GM18508 (cell line): Measurements from ENCODE around the gene LINGO4.
"Not testable (repeated sequence)": the region's sequence is repeated elsewhere in the genome, so short reads cannot be mapped to it uniquely, and the experiment has no call there.

Experiments used
- ATAC-seq: cut with Tn5 transposase; IDR thresholded peaks from one replicate; pipeline ENCODE4 v1.9.1; 2021; ENCODE audit warnings: moderate number of reproducible peaks; ENCODE audit not compliant: insufficient read depth, unreplicated experiment

LINGO4 gene

GRCh38 chr1:151790071-151790939 is 14.9 kb downstream of the LINGO4 start, which contains the start of gene TDRKH:
TSS of gene TDRKH (minus strand) at chr1:151790500. CDS start at chr1:151783022, 7,478 bp downstream.
- ATAC-seq = peak; percentile 85

DNA sequence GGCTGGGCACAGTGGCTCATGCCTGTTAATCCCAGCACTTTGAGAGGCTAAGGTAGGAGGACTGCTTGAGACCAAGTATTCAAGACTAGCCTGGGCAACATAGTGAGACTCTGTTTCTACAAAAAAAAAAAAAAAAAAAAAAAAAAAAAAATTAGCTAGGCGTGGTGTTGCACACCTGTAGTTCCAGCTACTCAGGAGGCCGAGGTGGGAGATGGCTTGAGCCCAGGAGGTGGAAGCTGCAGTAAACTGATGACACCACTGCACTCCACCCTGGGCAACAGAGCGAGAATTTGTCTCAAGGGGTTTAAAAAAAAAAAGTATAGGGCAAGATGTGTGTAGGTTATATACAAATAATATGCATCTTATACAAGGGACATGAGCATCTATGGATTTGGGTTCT is 17.5 kb downstream of the LINGO4 start:
- ATAC-seq = no peak

DNA sequence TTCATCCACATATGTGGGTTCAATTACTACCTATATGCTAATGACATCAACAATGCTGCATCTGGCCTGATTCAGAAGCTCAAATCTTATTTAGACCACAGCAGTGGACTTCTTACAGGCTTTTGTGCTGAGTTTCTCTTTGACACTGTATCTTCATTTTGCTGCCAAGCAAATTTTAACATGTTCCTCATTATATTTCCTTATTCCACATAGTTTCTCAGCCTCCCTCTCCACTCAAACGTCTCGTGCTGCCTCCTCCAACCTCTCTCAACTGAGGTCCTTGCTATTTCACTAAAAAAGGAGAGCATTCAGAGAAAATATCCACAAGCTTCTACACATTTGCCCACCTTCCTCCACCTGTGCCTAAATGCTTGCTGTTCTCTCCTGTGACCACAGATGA is 21.4 kb downstream of the LINGO4 start:
- no peak for ATAC-seq

GRCh38 chr1:151782741-151783140 is 22.5 kb downstream of the LINGO4 start:
- ATAC-seq = no peak

DNA sequence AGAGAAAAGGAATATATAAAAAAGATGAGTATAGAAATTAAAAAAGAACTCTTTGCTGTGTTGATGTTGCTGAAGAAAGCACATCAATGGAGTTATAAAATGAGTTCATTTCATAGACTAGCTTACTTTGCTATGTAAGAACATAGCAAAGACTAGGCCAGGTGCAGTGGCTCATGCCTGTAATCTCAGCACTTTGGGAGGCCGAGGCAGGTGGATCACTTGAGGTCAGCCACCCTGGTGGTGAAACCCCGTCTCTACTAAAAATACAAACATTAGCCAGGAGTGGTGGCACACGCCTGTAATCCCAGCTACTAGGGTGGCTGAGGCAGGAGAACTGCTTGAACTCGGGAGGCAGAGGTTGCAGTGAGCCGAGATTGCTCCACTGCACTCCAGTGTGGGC is 23.2 kb downstream of the LINGO4 start:
- not testable (repeated sequence) for ATAC-seq

DNA sequence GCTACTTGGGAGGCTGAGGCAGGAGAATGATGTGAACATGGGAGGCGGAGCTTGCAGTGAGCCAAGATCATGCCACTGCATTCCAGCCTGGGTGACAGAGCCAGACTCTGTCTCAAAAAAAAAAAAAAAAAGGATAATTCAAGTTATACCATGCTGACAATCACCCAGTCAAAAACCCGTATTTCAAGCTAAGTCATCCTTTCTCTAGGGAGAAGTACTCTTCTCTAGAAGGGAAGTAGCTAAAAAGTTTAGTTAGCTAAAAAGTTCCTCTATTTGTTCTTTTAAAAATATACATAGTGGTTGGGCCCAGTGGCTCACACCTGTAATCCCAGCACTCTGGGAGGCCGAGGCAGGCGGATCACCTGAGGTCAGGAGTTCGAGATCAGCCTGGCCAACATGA is 24.5 kb downstream of the LINGO4 start:
- not testable (repeated sequence) for ATAC-seq

DNA sequence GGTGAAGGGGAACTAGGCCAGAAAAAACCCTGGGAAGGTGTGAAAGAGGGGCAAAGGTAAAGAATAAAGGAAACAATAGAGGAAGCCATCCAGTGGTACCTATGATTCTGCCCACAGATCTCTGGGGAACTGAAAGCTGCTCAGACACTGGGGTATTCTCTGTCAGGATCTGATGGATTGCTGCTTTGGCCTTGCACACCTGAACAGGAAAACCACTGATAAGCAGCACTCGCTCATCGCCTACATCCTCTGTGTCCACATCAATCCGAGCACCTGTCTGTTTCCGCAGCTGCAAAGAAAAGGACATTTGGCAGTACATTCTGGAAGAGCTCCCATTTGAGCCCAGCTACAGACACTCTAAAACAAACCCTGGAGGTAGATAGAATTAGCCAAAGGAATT is 25.4 kb downstream of the LINGO4 start:
- ATAC-seq = no peak

GRCh38 chr1:151777317-151777716 is 27.9 kb downstream of the LINGO4 start:
- no peak for ATAC-seq

GRCh38 chr1:151776665-151777062 is 28.6 kb downstream of the LINGO4 start:
- ATAC-seq = no peak

DNA sequence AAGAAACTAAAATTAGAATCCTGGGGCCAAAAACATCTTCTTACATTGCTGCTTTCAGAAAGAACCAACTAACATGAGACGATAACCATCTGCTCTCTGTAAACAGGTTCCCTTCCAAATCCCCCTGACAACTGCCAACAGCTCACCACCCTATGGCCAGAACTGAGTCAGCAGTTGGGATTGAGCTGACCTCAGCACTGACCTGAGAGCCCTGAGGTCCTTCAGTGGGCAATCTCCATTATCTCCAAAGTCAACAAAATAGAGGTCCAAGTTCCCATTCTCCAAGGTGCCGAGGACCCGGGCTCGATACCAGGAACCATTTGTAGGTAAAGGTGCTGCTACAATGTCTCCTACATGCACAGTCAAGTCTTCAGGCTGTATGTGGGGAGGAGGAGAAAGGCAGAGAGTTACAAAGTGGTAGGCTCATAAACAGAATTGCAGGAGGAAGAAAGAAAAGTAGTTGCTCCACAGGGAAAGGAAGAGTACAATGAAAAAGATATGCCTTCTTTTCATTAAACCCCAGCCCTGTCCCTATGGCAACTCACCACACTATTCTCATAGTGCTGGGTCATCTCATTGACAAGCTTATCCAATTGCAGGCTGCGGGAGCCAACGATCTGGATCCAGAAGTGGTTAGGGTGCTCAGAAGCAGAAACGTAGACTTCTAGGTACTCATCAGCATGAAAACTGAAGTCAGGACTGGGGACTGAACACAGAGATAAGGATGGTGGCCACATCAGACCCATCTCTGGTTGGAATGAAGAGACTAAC is 29.1 kb downstream of the LINGO4 start:
- ATAC-seq = no peak

DNA sequence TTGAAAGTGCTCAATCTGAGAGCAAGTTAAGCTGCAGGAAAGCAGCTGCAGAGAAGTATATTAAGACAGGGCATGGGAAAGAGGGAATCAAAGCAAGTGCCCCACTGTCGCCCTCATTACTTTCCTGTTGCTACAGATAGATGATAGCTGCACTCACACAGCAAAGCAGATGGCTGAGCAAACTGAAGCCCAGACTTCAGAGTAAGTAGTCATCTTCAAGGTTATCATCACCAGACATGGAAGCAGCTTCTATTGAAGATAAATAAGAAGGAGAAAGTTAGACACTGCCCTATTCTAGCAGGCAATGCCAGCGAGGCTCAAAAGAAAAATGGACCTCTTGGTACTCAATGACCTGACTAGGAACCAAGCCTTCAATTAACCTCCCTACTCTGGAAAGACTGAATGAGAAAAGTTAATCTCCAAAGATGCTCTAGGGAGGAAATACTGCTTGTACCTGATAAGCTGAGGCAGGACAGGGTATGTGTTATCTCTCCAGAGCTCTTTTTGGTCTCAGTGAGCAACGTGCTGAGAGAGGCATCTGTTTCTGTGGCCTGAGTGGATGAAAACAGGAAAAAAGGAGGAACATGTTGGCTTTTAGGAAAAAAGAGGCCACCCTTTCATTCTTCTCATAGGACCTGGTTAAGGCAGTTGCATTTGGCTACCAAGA is 30.8 kb downstream of the LINGO4 start:
- ATAC-seq = no peak

DNA sequence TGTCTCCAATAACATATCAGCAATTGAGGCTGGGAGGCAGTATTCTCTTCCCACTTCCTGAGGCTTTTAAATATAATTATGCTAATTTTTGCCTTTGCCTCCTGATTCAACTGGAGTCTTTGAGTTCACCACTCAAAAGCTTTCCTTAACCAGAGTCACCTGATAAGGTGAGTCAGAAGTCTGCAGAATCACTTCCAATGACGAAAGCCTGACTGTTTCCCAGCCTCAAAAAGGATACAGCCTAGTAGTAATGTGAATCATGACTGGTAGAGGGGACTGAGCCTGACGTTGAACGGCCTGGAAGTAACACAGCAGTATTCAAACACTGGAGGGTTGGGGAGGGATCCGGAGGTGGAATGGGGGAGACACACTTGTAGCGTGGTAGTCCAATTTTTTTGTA is 31.5 kb downstream of the LINGO4 start:
- ATAC-seq = no peak

- not testable (repeated sequence) for ATAC-seq
These were observed 35.9 kb downstream of the LINGO4 start for GRCh38 chr1:151769270-151769669.

DNA sequence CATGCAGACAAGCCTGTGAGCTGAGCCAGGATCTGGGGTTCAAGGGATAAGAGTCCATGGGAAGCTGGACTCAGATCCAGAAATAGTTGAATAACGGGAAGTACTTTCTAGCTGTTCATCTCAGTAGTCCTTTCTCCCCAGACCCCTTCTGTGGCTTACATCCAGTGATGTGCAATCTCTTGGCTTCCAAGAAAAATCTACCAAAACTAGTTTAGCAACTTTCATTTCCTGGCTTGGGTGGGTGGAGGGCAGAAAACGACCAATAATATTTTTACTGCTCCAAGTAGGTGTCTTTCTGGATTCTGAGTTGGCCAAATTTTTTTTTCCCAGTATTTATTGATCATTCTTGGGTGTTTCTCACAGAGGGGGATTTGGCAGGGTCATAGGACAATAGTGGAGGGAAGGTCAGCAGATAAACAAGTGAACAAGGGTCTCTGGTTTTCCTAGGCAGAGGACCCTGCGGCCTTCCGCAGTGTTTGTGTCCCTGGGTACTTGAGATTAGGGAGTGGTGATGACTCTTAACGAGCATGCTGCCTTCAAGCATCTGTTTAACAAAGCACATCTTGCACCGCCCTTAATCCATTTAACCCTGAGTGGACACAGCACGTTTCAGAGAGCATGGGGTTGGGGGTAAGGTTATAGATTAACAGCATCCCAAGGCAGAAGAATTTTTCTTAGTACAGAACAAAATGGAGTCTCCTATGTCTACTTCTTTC is 36.7 kb downstream of the LINGO4 start:
- ATAC-seq = not testable (repeated sequence)

DNA sequence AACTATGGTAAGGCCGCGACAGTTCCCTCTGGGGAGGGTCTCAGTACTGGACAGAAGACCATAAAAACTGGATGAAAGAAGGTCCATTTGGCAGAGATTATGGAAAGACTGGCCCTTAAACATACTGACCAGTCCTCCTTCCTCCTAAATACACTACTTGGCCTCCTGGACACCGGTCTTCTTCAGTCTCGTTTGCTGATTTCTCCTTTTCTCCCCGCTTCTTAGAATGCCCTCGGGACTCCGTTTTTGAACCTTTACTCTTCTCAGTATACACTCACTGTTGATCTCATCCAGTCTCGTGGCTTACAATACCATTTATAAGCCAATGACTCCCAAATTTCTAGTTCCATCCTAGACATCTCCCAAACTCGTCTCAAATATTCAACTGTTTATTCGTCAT is 41.2 kb downstream of the LINGO4 start:
- ATAC-seq = no peak

DNA sequence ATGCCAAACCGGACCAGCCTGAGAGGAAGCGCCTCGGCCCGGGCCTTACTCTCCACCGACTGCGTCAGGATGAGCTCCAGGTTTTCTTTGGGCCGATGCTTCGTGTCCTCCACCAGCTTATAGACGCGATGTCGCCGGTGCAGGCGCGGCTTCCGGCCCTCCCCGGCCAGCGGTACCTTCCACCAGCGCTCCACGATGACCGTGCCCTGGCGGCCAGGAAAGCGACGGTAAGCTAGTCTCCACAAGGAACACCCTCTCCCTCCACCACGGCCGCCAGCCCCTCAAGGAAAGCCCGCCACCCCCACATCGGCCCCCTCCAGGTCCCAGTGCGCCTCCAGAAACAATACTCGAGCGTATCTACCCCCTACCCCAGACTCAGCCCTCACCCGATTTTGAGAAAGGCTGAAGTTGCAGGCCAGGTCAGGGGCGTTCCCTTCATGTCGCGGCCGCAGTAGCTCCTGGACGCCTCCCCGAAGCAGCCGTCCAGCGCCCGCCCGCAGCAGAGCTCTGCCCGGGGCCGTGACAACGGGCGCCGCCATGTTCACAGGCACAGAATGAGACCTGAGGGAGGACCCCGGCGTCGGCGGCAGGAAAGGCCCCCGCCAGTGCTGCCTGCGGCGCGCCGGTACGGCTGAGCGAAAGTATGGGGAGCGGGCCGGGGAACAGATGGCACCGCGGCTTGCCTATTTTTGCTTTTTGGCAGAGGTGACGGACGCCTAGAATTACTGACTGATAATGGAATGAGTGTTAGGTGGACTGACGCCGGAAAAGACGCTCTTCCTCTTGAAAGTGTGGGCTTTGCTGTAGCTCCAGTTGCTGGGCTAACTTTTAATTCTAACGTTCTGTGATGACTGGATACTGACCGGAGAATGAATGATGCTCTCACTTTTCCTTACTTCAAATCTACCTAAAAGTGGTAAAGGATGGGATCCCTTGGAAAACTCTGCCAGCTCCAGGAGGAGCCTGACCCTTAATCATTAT is 42.0 kb downstream of the LINGO4 start, which contains the start of gene MRPL9:
MRPL9 (minus strand) TSS at position 556 of the 981 bp plus-strand sequence; CDS start at position 539, 17 bp downstream.
- ATAC-seq = no peak

DNA sequence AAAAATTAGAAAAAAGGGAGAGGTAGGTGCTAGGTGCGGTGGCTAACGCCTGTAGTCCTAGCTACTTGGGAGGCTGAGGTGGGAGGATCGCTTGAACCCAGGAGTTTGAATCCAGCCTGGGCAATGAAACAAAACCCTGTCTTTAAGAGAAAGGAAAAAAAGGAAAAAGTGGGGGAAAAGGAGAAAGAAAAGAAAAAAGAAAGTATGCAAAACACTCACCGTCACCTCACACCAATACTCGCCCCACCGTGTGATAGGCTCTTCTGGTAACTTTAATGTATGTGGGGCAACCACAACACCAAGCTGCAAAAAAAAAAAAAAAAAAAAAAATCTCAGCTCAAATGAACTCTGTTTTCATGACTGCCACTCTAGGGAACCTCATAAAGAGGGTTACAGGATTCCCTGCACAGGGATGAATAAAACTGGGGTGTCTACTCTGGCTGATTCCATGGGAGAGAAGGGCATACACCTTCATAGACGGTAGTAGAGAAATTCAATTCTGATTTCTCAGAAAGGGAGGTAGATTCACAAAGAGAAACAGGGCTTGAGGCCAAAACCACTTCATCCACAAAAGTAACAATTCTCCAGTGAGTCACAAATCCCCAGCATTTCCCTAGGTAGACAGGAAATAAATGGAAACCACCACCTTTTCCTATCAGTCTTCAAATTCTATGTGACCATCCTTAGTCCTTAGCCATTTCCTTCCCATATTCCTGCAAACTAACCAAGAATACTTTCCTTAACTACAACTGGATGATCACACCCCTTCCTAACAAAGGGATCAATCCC is 44.4 kb downstream of the LINGO4 start:
- no peak for ATAC-seq

DNA sequence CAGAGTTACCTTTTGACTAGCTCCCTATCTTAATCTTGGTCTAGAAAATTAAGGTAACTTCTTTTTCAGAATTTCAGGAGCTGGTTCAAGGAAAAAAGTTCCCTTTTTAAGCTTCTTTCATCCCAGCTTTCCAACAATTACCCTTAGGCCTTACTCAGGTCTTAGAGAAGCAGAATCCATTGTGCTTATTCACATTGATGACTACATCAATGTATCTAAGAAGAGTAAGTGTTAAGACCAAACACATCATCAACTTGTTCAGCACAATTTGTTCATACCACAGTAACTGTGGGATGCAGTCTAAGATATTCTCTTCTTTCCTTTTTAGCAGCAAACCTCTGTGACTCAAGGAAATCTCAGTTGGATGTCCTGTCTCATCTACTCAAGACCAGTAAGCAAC is 46.0 kb downstream of the LINGO4 start:
- no peak for ATAC-seq
